HFFc6 (cell line): ENCODE results near the gene EFCAB12. TPM values are rescaled to one million over a fixed set of nuclear protein-coding genes. Genes with fewer than 3 reads are reported as not detected.

ENCODE experiments used
- DNase-seq: peaks from one replicate; pipeline ENCODE4 v3.0.0-alpha.2; 2018
- H3K27ac Mint-ChIP-seq: 2 replicates; pipeline ENCODE4 v1.8.0; 2020; ENCODE audit warnings: mild to moderate bottlenecking, mixed read lengths
- H3K27me3 Mint-ChIP-seq: 2 replicates; pipeline ENCODE4 v1.8.0; 2021; ENCODE audit warnings: mild to moderate bottlenecking, moderate library complexity, mixed read lengths; ENCODE audit not compliant: insufficient read depth
- H3K36me3 Mint-ChIP-seq: 2 replicates; pipeline ENCODE4 v1.8.0; 2021; ENCODE audit warnings: low read depth, mixed read lengths
- H3K4me1 Mint-ChIP-seq: 2 replicates; pipeline ENCODE4 v1.8.0; 2020; ENCODE audit warnings: low read depth, mixed read lengths
- H3K4me3 Mint-ChIP-seq: 2 replicates; pipeline ENCODE4 v1.8.0; 2020; ENCODE audit warnings: mild to moderate bottlenecking, moderate library complexity, mixed read lengths
- H3K9me3 Mint-ChIP-seq: 2 replicates; pipeline ENCODE4 v1.8.0; 2020; ENCODE audit warnings: mild to moderate bottlenecking, mixed read lengths
- total RNA-seq, 6 experiments: library from RNA; stranded (reverse); fragmentation: NEBNext Ultra II Directional; extraction: Animal tissue kit (Norgen Biotek cat#: 25700); gene quantifications; 2 replicates in 1 of 6; 3 replicates in 5 of 6; pipeline ENCODE4 v1.2.3, GENCODE V29; 2021
- TF ChIP-seq, protein P1 (sequence below): fragments of 200-600 bp; sonication (generic); IDR thresholded peaks from 2 replicates; pipeline ENCODE4 v1.5.0; 2021; ENCODE audit warnings: antibody characterized with exemption, mild to moderate bottlenecking

EFCAB12 gene
- total RNA-seq, 6 experiments from 2014 or later, result 0.09 to 0.14 (median 0.12) TPM; not detected in 1

DNA sequence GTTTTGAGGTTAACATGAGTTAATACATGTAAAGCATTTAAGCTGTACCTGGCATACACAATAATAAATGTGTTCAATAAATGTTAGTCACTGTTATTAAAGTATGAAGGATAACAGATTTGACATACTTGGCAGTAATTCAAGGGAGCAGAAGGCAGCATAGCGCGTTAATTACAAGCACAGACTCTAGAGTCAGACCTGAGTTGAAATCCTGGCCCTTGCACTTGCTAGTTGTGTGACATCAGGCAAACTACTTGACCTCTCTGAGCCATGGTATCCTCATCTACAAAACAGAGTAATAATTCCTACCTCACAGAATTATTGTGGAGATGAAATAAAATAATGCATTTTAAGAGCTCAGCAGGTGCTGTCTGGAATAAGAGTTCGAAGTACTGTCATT, 17.0 kb upstream of the EFCAB12 start:
- Mint-ChIP-seq H3K4me3 (no peak overlapping the region), H3K9me3 (no peaks in the 10 kb centered on the region), H3K27ac (no peak overlapping the region), H3K36me3 (peaks cover 4% of the 10 kb centered on the region), H3K27me3 (no peaks in the 10 kb centered on the region; the same call in 1 of the 2 replicates), H3K4me1 (peaks cover 47% of the 10 kb centered on the region)
- no peak for DNase-seq
- TF ChIP-seq, protein P1, sequence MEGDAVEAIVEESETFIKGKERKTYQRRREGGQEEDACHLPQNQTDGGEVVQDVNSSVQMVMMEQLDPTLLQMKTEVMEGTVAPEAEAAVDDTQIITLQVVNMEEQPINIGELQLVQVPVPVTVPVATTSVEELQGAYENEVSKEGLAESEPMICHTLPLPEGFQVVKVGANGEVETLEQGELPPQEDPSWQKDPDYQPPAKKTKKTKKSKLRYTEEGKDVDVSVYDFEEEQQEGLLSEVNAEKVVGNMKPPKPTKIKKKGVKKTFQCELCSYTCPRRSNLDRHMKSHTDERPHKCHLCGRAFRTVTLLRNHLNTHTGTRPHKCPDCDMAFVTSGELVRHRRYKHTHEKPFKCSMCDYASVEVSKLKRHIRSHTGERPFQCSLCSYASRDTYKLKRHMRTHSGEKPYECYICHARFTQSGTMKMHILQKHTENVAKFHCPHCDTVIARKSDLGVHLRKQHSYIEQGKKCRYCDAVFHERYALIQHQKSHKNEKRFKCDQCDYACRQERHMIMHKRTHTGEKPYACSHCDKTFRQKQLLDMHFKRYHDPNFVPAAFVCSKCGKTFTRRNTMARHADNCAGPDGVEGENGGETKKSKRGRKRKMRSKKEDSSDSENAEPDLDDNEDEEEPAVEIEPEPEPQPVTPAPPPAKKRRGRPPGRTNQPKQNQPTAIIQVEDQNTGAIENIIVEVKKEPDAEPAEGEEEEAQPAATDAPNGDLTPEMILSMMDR, result no peak

DNA sequence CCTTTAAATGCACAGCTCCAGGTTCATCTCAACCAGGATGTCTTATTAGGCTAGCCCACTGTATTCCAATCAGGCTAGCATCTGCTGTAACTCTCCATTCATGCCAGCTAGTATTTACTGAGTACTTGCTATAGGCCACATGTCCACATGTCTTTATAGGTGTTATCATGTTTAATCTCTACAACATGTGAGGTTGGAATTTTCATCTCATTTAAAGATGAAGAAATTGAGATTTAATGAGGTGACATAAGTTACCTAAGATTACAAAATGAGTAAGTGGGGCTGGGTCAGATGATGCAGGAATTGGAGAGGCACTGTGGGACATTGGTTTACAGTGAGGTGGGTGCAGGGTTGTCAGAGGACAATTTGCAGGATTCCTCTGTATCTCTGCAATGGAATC, 14.5 kb upstream of the EFCAB12 start:
- peaks cover 56% of the 10 kb centered on the region for H3K4me1 Mint-ChIP-seq
- H3K9me3 Mint-ChIP-seq, result no peaks in the 10 kb centered on the region
- H3K36me3 Mint-ChIP-seq, result peaks cover 10% of the 10 kb centered on the region
- DNase-seq, result no peak
- H3K27ac Mint-ChIP-seq, result peak overlapping the region; percentile 98; the same call in 1 of the 2 replicates
- TF ChIP-seq, protein P1, result no peak
- H3K4me3 Mint-ChIP-seq, result peak overlapping the region; percentile 95
- peaks cover 2% of the 10 kb centered on the region for H3K27me3 Mint-ChIP-seq

DNA sequence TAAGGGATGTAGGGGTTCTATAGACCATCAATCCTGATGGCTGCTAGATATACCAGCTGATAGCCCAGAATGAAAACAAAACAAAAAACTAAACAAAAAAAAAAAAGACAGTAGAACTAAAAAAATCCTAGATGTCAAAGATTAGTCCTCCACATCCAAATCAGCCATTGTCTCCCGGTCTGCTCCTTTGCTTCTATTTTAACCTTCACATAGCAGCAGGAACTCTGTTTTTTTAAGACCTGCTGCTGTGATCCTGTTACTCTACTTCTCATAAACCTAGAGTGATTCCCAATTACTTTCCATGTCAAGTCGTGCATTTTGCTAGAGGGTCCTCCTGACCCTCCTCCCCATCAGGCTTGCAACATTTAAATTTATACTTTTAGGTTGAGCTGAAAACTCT, 14.1 kb upstream of the EFCAB12 start:
- H3K4me3 Mint-ChIP-seq, result peak overlapping the region; percentile 95
- H3K4me1 Mint-ChIP-seq, result peaks cover 61% of the 10 kb centered on the region
- H3K27ac Mint-ChIP-seq, result peak overlapping the region; percentile 98
- H3K9me3 Mint-ChIP-seq, result no peaks in the 10 kb centered on the region
- peaks cover 2% of the 10 kb centered on the region for H3K27me3 Mint-ChIP-seq
- peaks cover 15% of the 10 kb centered on the region for H3K36me3 Mint-ChIP-seq
- DNase-seq, result no peak
- TF ChIP-seq, protein P1, result no peak

DNA sequence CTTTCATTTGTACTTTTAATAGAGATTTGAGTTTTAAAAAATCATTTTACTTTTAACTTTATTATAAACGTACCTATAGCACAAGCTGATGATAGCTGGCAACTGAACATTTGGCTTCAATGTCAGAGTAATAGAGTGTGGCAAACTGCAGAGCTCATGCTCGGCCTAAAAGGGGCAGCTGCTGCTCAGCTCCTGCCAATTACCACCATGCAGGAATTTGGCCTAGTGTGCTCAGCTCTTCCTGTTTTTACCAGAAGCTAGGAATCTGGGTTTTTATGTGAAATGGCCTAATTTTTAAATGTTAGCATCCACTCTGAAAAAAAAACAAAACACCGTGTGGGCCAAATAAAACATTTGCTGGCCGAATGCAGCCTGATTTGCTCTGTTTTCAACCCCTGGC, 13.3 kb upstream of the EFCAB12 start:
- peaks cover 61% of the 10 kb centered on the region for H3K4me1 Mint-ChIP-seq
- no peaks in the 10 kb centered on the region for H3K9me3 Mint-ChIP-seq
- H3K27ac Mint-ChIP-seq, result peak overlapping the region; percentile 98

DNA sequence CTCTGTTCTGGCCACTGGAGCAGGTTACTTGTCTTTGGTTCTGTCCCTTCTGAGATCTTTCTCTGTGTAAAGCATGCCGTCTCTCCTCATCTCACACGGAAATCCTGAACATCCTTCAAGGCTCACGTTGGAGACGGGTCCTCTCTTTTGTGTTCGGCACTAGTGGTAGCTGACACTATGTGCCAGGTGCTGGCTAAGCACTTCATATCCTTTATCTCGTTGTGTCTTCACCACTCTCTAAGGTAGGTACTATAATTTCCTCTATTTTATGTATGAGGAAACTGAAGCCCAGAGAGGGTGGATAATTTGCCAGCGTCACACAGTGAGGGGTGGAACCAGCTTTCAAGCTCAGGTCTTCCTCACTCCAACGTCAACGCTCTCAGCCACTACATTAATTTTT, 12.8 kb upstream of the EFCAB12 start:
- DNase-seq, result no peak
- Mint-ChIP-seq H3K27me3 (peaks cover 2% of the 10 kb centered on the region), H3K4me3 (peak overlapping the region; percentile 95), H3K9me3 (no peaks in the 10 kb centered on the region), H3K36me3 (peaks cover 24% of the 10 kb centered on the region), H3K27ac (peak overlapping the region; percentile 98), H3K4me1 (peaks cover 62% of the 10 kb centered on the region)
- TF ChIP-seq, protein P1, result no peak

More for the DNA sequence above, 13.3 kb upstream of the EFCAB12 start:
- H3K27me3 Mint-ChIP-seq, result peaks cover 2% of the 10 kb centered on the region
- TF ChIP-seq, protein P1, result peak; percentile 20; the same call in 1 of the 2 replicates
- peaks cover 20% of the 10 kb centered on the region for H3K36me3 Mint-ChIP-seq
- peak overlapping the region; percentile 95 for H3K4me3 Mint-ChIP-seq
- peak; percentile 30 for DNase-seq
